Keratinocyte (primary cell): ENCODE data around the gene SP140. TPM values are rescaled to one million over a fixed set of nuclear protein-coding genes. Genes with fewer than 3 reads are reported as not detected.

ENCODE experiments used
- DNase-seq: peaks from one replicate; pipeline ENCODE4 v3.0.0-alpha.2; 2011; ENCODE audit warnings: low read depth, missing footprints, low spot score
- FAIRE-seq: peaks from 2 replicates; lab custom pipeline; 2011; peaks lifted over from hg19 to GRCh38; lab: Jason Lieb, UNC
- H2AFZ ChIP-seq: 2 replicates; pipeline ENCODE4 v1.6.0; 2012; ENCODE audit warnings: low read length, control low read depth, inconsistent platforms; ENCODE audit not compliant: control insufficient read depth
- H3K27ac ChIP-seq: 2 replicates; pipeline ENCODE4 v1.5.1; 2011; ENCODE audit warnings: low read length; ENCODE audit not compliant: control insufficient read depth, insufficient read depth
- H3K27me3 ChIP-seq: 3 replicates; pipeline ENCODE4 v1.6.0; 2011; ENCODE audit warnings: low read length; ENCODE audit not compliant: control insufficient read depth, insufficient read depth; ENCODE audit errors: extremely low read depth
- H3K36me3 ChIP-seq, 2 experiments: 2 replicates in 1 of 2; 3 replicates in 1 of 2; pipeline ENCODE4 v1.5.1; 2011; ENCODE audit warnings: low read length in 2 of 2, mild to moderate bottlenecking in 1 of 2; ENCODE audit not compliant: control insufficient read depth in 2 of 2, insufficient read depth in 2 of 2; ENCODE audit errors: extremely low read depth in 1 of 2
- H3K4me1 ChIP-seq: 3 replicates; pipeline ENCODE4 v1.5.1; 2011; ENCODE audit warnings: low read length; ENCODE audit not compliant: control insufficient read depth, insufficient read depth; ENCODE audit errors: extremely low read depth
- H3K4me2 ChIP-seq: 3 replicates; pipeline ENCODE4 v1.6.0; 2011; ENCODE audit warnings: low read depth, low read length; ENCODE audit not compliant: control insufficient read depth, insufficient read depth; ENCODE audit errors: extremely low read depth
- H3K4me3 ChIP-seq, 3 experiments: fragments of 200-600 bp in 1 of 3; sonication (generic) in 1 of 3; 2 replicates in 2 of 3; 3 replicates in 1 of 3; pipeline ENCODE4 v1.5.1; 2011 to 2016; ENCODE audit warnings: low read length in 3 of 3, mild to moderate bottlenecking in 3 of 3, control low read depth in 2 of 3, inconsistent platforms in 1 of 3, low read depth in 1 of 3, mixed read lengths in 1 of 3, mixed run types in 1 of 3, moderate library complexity in 1 of 3; ENCODE audit not compliant: control insufficient read depth in 2 of 3, insufficient read depth in 2 of 3; ENCODE audit errors: extremely low read depth in 1 of 3
- H3K79me2 ChIP-seq: 2 replicates; pipeline ENCODE4 v1.6.0; 2012; ENCODE audit warnings: low read length; ENCODE audit not compliant: control insufficient read depth, insufficient read depth
- H3K9ac ChIP-seq: 3 replicates; pipeline ENCODE4 v1.6.0; 2011; ENCODE audit warnings: low read length; ENCODE audit not compliant: control insufficient read depth, insufficient read depth; ENCODE audit errors: extremely low read depth
- H3K9me1 ChIP-seq: 3 replicates; pipeline ENCODE4 v1.6.0; 2011; ENCODE audit warnings: low read length; ENCODE audit not compliant: control insufficient read depth, insufficient read depth; ENCODE audit errors: extremely low read depth
- H3K9me3 ChIP-seq: 2 replicates; pipeline ENCODE4 v1.5.1; 2012; ENCODE audit warnings: low read depth, low read length; ENCODE audit not compliant: control insufficient read depth
- H4K20me1 ChIP-seq: 3 replicates; pipeline ENCODE4 v1.6.0; 2011; ENCODE audit warnings: low read length; ENCODE audit not compliant: control insufficient read depth, insufficient read depth; ENCODE audit errors: extremely low read depth
- CTCF ChIP-seq, 3 experiments: IDR thresholded peaks in 1 of 3; conservative IDR thresholded peaks in 1 of 3; optimal IDR thresholded peaks in 1 of 3; 2 replicates in 2 of 3; 3 replicates in 1 of 3; pipeline versions ENCODE3 to v1.5.1; 2011; ENCODE audit warnings: low read length in 3 of 3, mild to moderate bottlenecking in 3 of 3, moderate library complexity in 2 of 3, control low read depth in 1 of 3, inconsistent platforms in 1 of 3; ENCODE audit not compliant: insufficient read depth in 2 of 3; ENCODE audit errors: extremely low read depth in 1 of 3
- EZH2 ChIP-seq: IDR thresholded peaks from one replicate; pipeline ENCODE4 v1.6.1; 2012; ENCODE audit warnings: inconsistent platforms, mild to moderate bottlenecking, low read length, moderate library complexity
- dilution Hi-C: fragments of 300-500 bp; cut with MboI; formaldehyde crosslinking; loops from one replicate; pipeline ENCODE4 v1.7.0; 2020; ENCODE audit warnings: low sequenced_read_pairs; ENCODE audit not compliant: extremely low pct_ligation_motif_present
- polyA plus RNA-seq, 5 experiments: library from polyadenylated mRNA; depleted of rRNA in 3 of 5; stranded (reverse) in 3 of 5; stranded (forward) in 1 of 5; unstranded in 1 of 5; fragments of >200 nt; gene quantifications; 1 replicate in 1 of 5; 2 replicates in 3 of 5; 3 replicates in 1 of 5; pipeline versions ENCODE4 v1.2.1 to v1.2.3, GENCODE V29; 2011 to 2012; ENCODE audit warnings: missing spikeins in 2 of 5, low read depth in 1 of 5, low replicate concordance in 1 of 5

The SP140 gene
- polyA plus RNA-seq, 1 donor (not counting 4 experiments of a cell fraction or from before 2014, with no cell fraction given) = 1.2 TPM

- no peak overlapping the region for H2AFZ ChIP-seq
- no peaks in the 10 kb centered on the region for H3K4me1 ChIP-seq
- dilution Hi-C loops = no loop called here
- H3K27ac ChIP-seq = no peak overlapping the region
- H3K4me3 ChIP-seq = no peak overlapping the region
- H3K27me3 ChIP-seq = no peaks in the 10 kb centered on the region
- H3K36me3 ChIP-seq = peaks cover 0 to 1% of the 10 kb centered on the region in 2 experiments
- TF ChIP-seq CTCF (optimal IDR thresholded peaks at IDR 0.05 in 1 of 3, IDR thresholded peaks at IDR 0.05 in 1 of 3, conservative IDR thresholded peaks at IDR 0.05 in 1 of 3; ENCODE audit: extremely low read depth in 1 of 3, insufficient read depth in 2 of 3, low read length in 3 of 3) (no peak), EZH2 (no peak)
- no peak for DNase-seq
- peaks cover 2% of the 10 kb centered on the region for H3K9me3 ChIP-seq
- peak; percentile 23 for FAIRE-seq
- no peak overlapping the region for H3K9ac ChIP-seq
- H3K79me2 ChIP-seq = no peaks in the 10 kb centered on the region
- H4K20me1 ChIP-seq = no peaks in the 10 kb centered on the region
- no peaks in the 10 kb centered on the region for H3K9me1 ChIP-seq
- no peak overlapping the region for H3K4me2 ChIP-seq
Measured at GRCh38 chr2:230358305-230358704, 132.8 kb downstream of the SP140 start.

GRCh38 chr2:230360028-230360427 lies 134.5 kb downstream of the SP140 start:
- no peaks in the 10 kb centered on the region for H3K79me2 ChIP-seq
- dilution Hi-C loops = no loop called here

More at GRCh38 chr2:230360028-230360427, 134.5 kb downstream of the SP140 start:
- H2AFZ ChIP-seq = no peak overlapping the region
- DNase-seq (no peak), FAIRE-seq (no peak)
- peaks cover 2% of the 10 kb centered on the region for H3K9me3 ChIP-seq
- H3K4me3 ChIP-seq = no peak overlapping the region
- no peaks in the 10 kb centered on the region for H4K20me1 ChIP-seq
- no peak overlapping the region for H3K9ac ChIP-seq
- H3K36me3 ChIP-seq = peaks cover 0 to 1% of the 10 kb centered on the region in 2 experiments
- H3K27ac ChIP-seq = no peak overlapping the region
- H3K9me1 ChIP-seq = no peaks in the 10 kb centered on the region
- no peak overlapping the region for H3K4me2 ChIP-seq
- H3K4me1 ChIP-seq = no peaks in the 10 kb centered on the region
- TF ChIP-seq CTCF (optimal IDR thresholded peaks at IDR 0.05 in 1 of 3, IDR thresholded peaks at IDR 0.05 in 1 of 3, conservative IDR thresholded peaks at IDR 0.05 in 1 of 3; ENCODE audit: extremely low read depth in 1 of 3, insufficient read depth in 2 of 3, low read length in 3 of 3) = no peak
- TF ChIP-seq EZH2 = no peak
- H3K27me3 ChIP-seq = no peaks in the 10 kb centered on the region
